Spleen (tissue), 11 donors: ENCODE measurements around the gene SLC9C2. TPM values are rescaled to one million over a fixed set of nuclear protein-coding genes. Genes with fewer than 3 reads are reported as not detected.
"Not testable (repeated sequence)": the region's sequence is repeated elsewhere in the genome, so short reads cannot be mapped to it uniquely, and the experiment has no call there.

Experiments
- DNase-seq: peaks from one replicate; pipeline ENCODE4 v3.0.0-alpha.2; 2020
- H3K27ac ChIP-seq, 8 donors: fragments of 200-600 bp; sonication (generic) in 7 of 8; 1 replicate in 4 of 8; 2 replicates in 4 of 8; pipeline versions ENCODE4 v1.5.0 to v1.8.0; 2016 to 2021; ENCODE audit warnings: inconsistent platforms in 4 of 8, mild to moderate bottlenecking in 4 of 8, moderate library complexity in 1 of 8
- H3K27me3 ChIP-seq, 7 donors: fragments of 200-600 bp; sonication (generic) in 6 of 7; replicated peaks in 1 of 7; 1 replicate in 4 of 7; 2 replicates in 3 of 7; pipeline versions ENCODE4 v1.5.0 to v1.8.0; 2016 to 2021; ENCODE audit warnings: inconsistent platforms in 3 of 7, mild to moderate bottlenecking in 1 of 7
- H3K36me3 ChIP-seq, 6 donors: fragments of 200-600 bp; sonication (generic) in 5 of 6; 1 replicate in 4 of 6; 2 replicates in 2 of 6; pipeline versions ENCODE4 v1.5.0 to v1.8.0; 2016 to 2021; ENCODE audit warnings: inconsistent platforms in 2 of 6
- H3K4me1 ChIP-seq, 6 donors: fragments of 200-600 bp; sonication (generic) in 5 of 6; 1 replicate in 3 of 6; 2 replicates in 3 of 6; pipeline versions ENCODE4 v1.5.0 to v1.8.0; 2016 to 2021; ENCODE audit warnings: inconsistent platforms in 3 of 6
- H3K4me3 ChIP-seq, 8 donors: fragments of 200-600 bp; sonication (generic) in 7 of 8; 1 replicate in 4 of 8; 2 replicates in 4 of 8; pipeline versions ENCODE4 v1.5.0 to v1.8.0; 2016 to 2021; ENCODE audit warnings: inconsistent platforms in 4 of 8, mild to moderate bottlenecking in 4 of 8, moderate library complexity in 2 of 8
- H3K9me3 ChIP-seq, 8 donors: fragments of 200-600 bp; sonication (generic) in 7 of 8; 1 replicate in 4 of 8; 2 replicates in 4 of 8; pipeline versions ENCODE4 v1.5.0 to v1.8.0; 2016 to 2021; ENCODE audit warnings: inconsistent platforms in 4 of 8
- CTCF ChIP-seq, 11 experiments: fragments of 200-600 bp in 7 of 11; fragments of 450-650 bp in 4 of 11; sonication (generic) in 4 of 11; IDR thresholded peaks in 8 of 11; conservative IDR thresholded peaks in 3 of 11; 1 replicate in 7 of 11; 2 replicates in 4 of 11; pipeline versions ENCODE4 v1.4.0 to v1.8.0; 2016 to 2021; ENCODE audit warnings: antibody characterized with exemption in 11 of 11, inconsistent platforms in 4 of 11, mild to moderate bottlenecking in 1 of 11
- POLR2A ChIP-seq, 3 donors: fragments of 450-650 bp; IDR thresholded peaks; one replicate each; pipeline ENCODE4 v1.5.1; 2017; ENCODE audit warnings: antibody characterized with exemption in 3 of 3, mild to moderate bottlenecking in 1 of 3
- POLR2AphosphoS5 ChIP-seq, 3 donors: sonication (generic); formaldehyde crosslinking; IDR thresholded peaks; one replicate each; pipeline ENCODE4 v1.5.1; 2017; ENCODE audit warnings: antibody characterized with exemption in 3 of 3
- WGBS, 5 donors: extraction: QIAGEN DNeasy Blood & Tissue Kit in 3 of 5; methylation state at CpG; one replicate each; pipeline versions ENCODE4 v1.1.5 to v1.1.7; 2013 to 2018; 5-methylcytosine and 5-hydroxymethylcytosine counted together
- intact Hi-C: fragments of 100-400 bp; cut with DNase I; formaldehyde crosslinking; loops from one replicate; pipeline ENCODE4 v1.15.0; 2023; ENCODE audit warnings: low total_unique reads
- polyA plus RNA-seq, 3 donors: library from polyadenylated mRNA; stranded (reverse); fragments of 200-250 nt; gene quantifications; one replicate each; pipeline ENCODE4 v1.2.1, GENCODE V29; 2013
- total RNA-seq, 7 donors: library from RNA; depleted of rRNA in 3 of 7; stranded (reverse); fragments of >200 nt in 3 of 7; fragmentation: NEBNext Ultra II Directional in 4 of 7; extraction: Animal tissue kit (Norgen Biotek cat#: 25700) in 4 of 7; gene quantifications; one replicate each; pipeline versions ENCODE4 v1.1.0 to v1.2.1, GENCODE V29; 2016 to 2021
- donor health status: healthy with polysubstance abuse.
- donor health status: DM: no; HTN: no; CAD: no; lungs with moderate emphysema.
- donor health status: DM: no; HTN: no; CAD: no.
- donor health status: Bipolar disorder and iron deficiency.
- donor health status: healthy.
- donor health status: DM: no; HTN: no; CAD: no.
- donor health status: DM: yes; HTN: yes; CAD: no.

The SLC9C2 gene
- total and polyA plus RNA-seq, 10 donors: 0.03 to 2.0 (median 0.82) TPM; not detected in 1

GRCh38 chr1:173476665-173477285, 126.1 kb downstream of the SLC9C2 start:
- H3K27me3 ChIP-seq: no peaks in the 10 kb centered on the region
- H3K9me3 ChIP-seq: peaks cover 0 to 1% (median under 1%) of the 10 kb centered on the region in 8 donors
- WGBS, 5 donors: 0 to 1% (median 0%) methylated on average over 20 to 62 of the region's 62 CpGs
- peak overlapping the region; percentile 66 to 91 (median 86) for H3K4me3 ChIP-seq
- H3K27ac ChIP-seq: peak overlapping the region; percentile 96 to 99 (median 97)
- DNase-seq: peak; percentile 97
- H3K36me3 ChIP-seq: peaks cover 2 to 27% (median 9%) of the 10 kb centered on the region in 6 donors
- intact Hi-C loops: loop anchor here (5.0 kb wide), 1 partner anchor 686 kb away; no protein-coding TSS in a partner anchor
- H3K4me1 ChIP-seq: peaks cover 30 to 72% (median 61%) of the 10 kb centered on the region in 6 donors
- no peak for TF ChIP-seq CTCF (IDR thresholded peaks at IDR 0.05 in 8 of 11, conservative IDR thresholded peaks at IDR 0.05 in 3 of 11)
- peak; percentile 82 to 88 (median 85) for TF ChIP-seq POLR2AphosphoS5 (IDR thresholded peaks at IDR 0.05)
- peak in 2 of 3 donors; percentile 7 to 48 for TF ChIP-seq POLR2A (IDR thresholded peaks at IDR 0.05)

GRCh38 chr1:173476197-173476664, 126.6 kb downstream of the SLC9C2 start:
- 45 to 55% (median 47%) methylated on average over 5 of the region's 5 CpGs for WGBS, 5 donors
- intact Hi-C loops: loop anchor here (5.0 kb wide), 1 partner anchor 686 kb away; no protein-coding TSS in a partner anchor
- no peak for DNase-seq
- Histone ChIP-seq H3K4me1 (peaks cover 30 to 72% (median 60%) of the 10 kb centered on the region in 6 donors), H3K36me3 (peaks cover 1 to 27% (median 3%) of the 10 kb centered on the region in 6 donors), H3K27me3 (no peaks in the 10 kb centered on the region), H3K27ac (peak overlapping the region; percentile 91 to 99 (median 97)), H3K4me3 (peak overlapping the region; percentile 66 to 91 (median 86)), H3K9me3 (peaks cover 0 to 7% (median 6%) of the 10 kb centered on the region in 8 donors)
- TF ChIP-seq POLR2A (IDR thresholded peaks at IDR 0.05) (no peak), CTCF (IDR thresholded peaks at IDR 0.05 in 8 of 11, conservative IDR thresholded peaks at IDR 0.05 in 3 of 11) (no peak), POLR2AphosphoS5 (IDR thresholded peaks at IDR 0.05) (no peak)

- peaks cover 30 to 67% (median 57%) of the 10 kb centered on the region in 6 donors for H3K4me1 ChIP-seq
These were observed 127.2 kb downstream of the SLC9C2 start for GRCh38 chr1:173475564-173476196.

GRCh38 chr1:173474780-173475421, 128.0 kb downstream of the SLC9C2 start:
- Histone ChIP-seq H3K4me1 (peaks cover 30 to 59% (median 50%) of the 10 kb centered on the region in 6 donors), H3K9me3 (peaks cover 0 to 20% (median 19%) of the 10 kb centered on the region in 8 donors), H3K36me3 (peaks cover 0 to 29% (median 0%) of the 10 kb centered on the region in 6 donors), H3K4me3 (peak overlapping the region in 2 of 8 donors; percentile 84 to 89), H3K27ac (peak overlapping the region in 2 of 8 donors; percentile 96 to 98)
- 82 to 88% (median 86%) methylated on average over 17 of the region's 17 CpGs for WGBS, 5 donors
- not testable (repeated sequence) for H3K27me3 ChIP-seq, DNase-seq
- intact Hi-C loops: loop anchor here (5.0 kb wide), 2 partner anchors 43 to 687 kb away; no protein-coding TSS in a partner anchor

More at GRCh38 chr1:173475564-173476196, 127.2 kb downstream of the SLC9C2 start:
- no peak for DNase-seq
- Histone ChIP-seq H3K36me3 (peaks cover 0 to 27% (median 0%) of the 10 kb centered on the region in 6 donors), H3K4me3 (peak overlapping the region in 7 of 8 donors; percentile 66 to 91 (median 88)), H3K27me3 (no peaks in the 10 kb centered on the region), H3K9me3 (peaks cover 0 to 12% (median 11%) of the 10 kb centered on the region in 8 donors), H3K27ac (peak overlapping the region in 7 of 8 donors; percentile 91 to 99 (median 97))
- intact Hi-C loops: loop anchor here (5.0 kb wide), 1 partner anchor 687 kb away; no protein-coding TSS in a partner anchor
- 42 to 69% (median 55%) methylated on average over 5 of the region's 5 CpGs for WGBS, 5 donors
- TF ChIP-seq CTCF (IDR thresholded peaks at IDR 0.05 in 8 of 11, conservative IDR thresholded peaks at IDR 0.05 in 3 of 11) (no peak), POLR2A (IDR thresholded peaks at IDR 0.05) (no peak), POLR2AphosphoS5 (IDR thresholded peaks at IDR 0.05) (no peak)
